Epidermal melanocyte (primary cell): ENCODE results near the gene HSF2BP.
A peak's percentile ranks its signal among the peaks of the same experiment; 100 is the strongest.
"Not testable (repeated sequence)": the region's sequence is repeated elsewhere in the genome, so short reads cannot be mapped to it uniquely, and the experiment has no call there.

Source experiments
- DNase-seq: peaks from one replicate; pipeline ENCODE4 v3.0.0; 2011; ENCODE audit warnings: low spot score; ENCODE audit not compliant: insufficient read length

The HSF2BP gene

GRCh38 chr21:43659136-43660000, at the start of gene HSF2BP, which contains the start of gene RRP1B:
TSS of gene HSF2BP (minus strand) at chr21:43659488. CDS start at chr21:43658096, 1,392 bp downstream.
TSS of gene RRP1B (plus strand) at chr21:43659560. CDS start at chr21:43659665, 105 bp downstream.
- DNase-seq, result peak; percentile 87

- no peak for DNase-seq
Measured at GRCh38 chr21:43708745-43709381, 49.6 kb upstream of the HSF2BP start.

- no peak for DNase-seq
Measured at GRCh38 chr21:43707462-43707861, 48.2 kb upstream of the HSF2BP start.

- DNase-seq, result no peak
Measured at GRCh38 chr21:43703035-43703880, 44.0 kb upstream of the HSF2BP start.

- DNase-seq, result no peak
Measured at GRCh38 chr21:43702785-43703034, 43.4 kb upstream of the HSF2BP start.

- no peak for DNase-seq
Measured at GRCh38 chr21:43701936-43702784, 42.9 kb upstream of the HSF2BP start.

GRCh38 chr21:43699933-43700599, 40.8 kb upstream of the HSF2BP start:
- DNase-seq, result no peak

GRCh38 chr21:43699492-43699777, 40.1 kb upstream of the HSF2BP start:
- DNase-seq, result not testable (repeated sequence)

DNA sequence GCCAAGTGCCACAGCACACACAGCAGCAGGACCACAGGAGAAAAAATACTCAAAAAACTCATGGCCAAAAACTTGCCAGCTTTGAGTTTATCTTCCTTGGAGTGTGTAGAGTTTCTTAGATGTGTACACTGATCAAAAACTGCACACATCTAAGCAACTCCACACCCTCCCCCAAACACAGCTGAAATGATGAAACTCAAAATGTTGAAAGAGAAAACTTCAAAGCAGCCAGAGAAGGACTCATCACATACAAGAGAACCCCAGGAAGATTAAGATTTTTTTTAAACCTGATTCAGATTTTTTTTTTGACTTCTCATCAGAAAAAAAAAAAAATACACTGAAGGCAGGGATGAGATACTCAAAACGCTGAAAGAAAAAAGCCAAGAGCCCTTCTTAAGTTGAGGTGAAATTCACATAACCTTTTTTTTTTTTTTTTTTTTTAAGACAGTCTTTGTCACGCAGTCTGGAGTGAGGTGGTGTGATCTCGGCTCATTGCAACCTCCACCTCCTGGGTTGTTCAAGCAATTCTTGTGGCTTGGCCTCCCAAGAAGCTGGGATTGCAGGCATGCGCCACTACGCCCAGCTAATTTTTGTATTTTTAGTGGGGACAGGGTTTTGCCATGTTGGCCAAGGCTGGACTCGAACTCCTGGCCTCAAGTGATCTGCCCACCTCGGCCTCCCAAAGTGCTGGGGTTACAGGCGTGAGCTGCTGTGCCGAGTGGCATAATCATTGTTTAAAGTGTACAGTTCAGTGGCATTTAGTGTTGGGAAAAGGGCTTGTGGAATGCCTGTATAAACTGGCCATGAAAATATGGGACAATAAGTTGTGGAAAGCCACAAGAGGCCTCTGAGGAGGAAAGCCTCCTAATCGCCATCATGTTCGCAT, 38.7 kb upstream of the HSF2BP start:
- DNase-seq, result no peak

DNA sequence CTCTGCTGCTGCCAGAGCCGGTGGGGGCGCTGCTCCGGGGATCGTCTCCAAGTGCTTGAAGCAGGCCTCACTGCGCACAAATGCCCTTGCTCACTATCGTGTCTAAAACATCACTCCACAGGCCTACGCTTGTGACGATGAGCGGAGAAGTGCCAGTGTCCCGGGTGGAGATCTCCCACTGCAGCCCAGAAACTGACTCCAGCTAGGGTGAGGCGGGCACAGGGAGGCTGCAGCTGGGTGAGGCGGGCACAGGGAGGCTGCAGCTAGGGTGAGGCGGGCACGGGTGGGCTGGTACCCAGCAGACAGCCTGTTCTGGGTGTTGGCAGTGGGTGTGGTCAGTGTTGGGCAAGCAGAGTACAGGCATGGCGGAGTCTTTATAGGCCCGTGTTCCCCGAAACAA, 36.9 kb upstream of the HSF2BP start:
- DNase-seq, result no peak

- DNase-seq, result no peak
Measured at GRCh38 chr21:43694437-43695079, 35.3 kb upstream of the HSF2BP start.

DNA sequence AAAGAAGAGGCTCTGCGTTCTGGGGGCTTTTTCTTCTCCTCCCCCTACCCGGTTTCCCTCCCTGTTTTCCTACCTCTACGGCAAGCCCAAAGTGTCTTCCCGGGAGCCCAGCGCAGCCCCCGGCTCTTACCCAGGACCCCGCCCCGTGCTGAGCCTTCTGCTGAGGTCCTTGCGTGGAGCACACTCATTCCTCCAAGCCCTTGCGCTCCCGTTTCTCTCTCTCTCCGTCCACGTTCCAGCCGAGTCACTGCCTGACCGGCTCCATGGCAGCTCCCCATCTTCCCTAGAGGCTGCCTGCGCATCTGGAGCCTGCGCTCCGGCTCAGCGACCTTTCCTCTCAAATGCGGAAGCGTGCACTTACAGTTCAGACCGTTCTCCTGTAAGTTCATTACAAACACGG, 34.7 kb upstream of the HSF2BP start:
- no peak for DNase-seq

- no peak for DNase-seq
Measured at GRCh38 chr21:43692949-43693348, 33.7 kb upstream of the HSF2BP start.

- DNase-seq, result no peak
Measured at GRCh38 chr21:43691801-43692200, 32.5 kb upstream of the HSF2BP start.

DNA sequence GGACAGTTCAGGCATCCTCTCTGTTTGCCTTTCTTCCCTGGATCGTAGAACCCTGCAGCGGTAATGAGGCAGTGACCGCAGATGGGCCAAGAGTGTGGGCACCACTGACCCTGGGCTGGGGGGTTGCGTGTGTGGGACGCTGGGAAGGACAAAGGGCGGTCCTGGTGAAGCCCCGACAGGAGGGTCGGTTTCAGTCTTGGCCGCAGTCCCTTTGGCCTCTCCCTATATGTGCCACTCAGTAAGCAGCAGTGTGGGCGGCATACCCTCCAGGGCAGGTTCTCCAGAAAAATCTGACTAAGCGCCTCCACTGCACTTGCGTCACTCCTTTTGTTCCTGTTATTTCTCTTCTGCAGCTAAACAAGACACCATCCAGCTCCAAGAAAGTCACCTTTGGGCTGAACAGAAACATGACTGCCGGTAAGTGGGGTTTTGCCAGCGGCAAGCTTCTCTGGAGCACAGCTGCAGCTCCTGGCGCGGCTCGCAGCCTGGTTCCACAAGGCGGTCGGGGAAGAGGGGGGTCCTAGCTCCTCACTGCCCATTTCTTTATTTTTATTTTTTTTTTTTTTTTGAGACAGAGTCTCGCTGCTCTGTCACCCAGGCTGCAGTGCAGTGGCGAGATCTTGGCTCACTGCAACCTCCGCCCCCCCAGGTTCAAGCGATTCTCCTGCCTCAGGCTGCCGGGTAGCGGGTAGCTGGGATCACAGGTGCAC, 32.0 kb upstream of the HSF2BP start:
- DNase-seq, result no peak

DNA sequence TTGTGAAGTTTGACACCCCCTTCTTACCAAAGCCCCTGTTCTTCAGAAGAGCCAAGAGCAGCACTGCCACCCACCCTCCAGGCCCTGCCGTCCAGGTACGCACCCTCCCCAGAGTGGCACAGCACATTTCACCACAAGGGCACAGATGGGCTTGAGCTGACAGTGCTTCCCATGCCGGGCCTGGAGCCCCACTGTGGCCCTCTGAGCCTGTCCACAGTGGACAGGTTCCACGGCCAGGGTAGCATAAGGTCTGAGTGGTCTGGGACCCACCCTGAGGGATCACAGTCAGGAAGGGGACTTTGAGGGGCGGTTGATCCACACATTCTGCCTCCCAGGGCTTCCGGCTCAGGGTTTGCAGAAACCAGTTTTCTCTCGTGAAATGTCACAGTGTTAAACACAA, 31.1 kb upstream of the HSF2BP start:
- no peak for DNase-seq

- DNase-seq, result no peak
Measured at GRCh38 chr21:43689556-43690337, 30.5 kb upstream of the HSF2BP start.

DNA sequence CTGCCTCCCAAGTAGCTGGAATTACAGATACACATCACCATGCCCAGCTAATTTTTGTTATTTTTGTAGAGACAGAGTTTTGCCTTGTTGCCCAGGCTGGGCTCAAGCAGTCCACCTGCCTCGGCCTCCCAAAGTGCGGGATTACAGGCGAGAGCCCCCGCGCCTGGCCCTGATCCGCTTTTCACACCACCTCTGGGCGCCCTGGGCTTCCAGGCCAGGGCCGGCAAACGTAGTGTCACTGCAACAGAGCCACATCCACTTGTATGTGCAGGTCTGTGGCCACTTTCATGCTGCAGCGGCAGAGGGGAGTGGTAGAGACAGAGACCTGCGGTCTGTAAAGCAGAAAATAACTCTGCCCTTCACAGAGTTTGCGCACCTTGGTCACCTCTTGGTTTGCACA, 29.6 kb upstream of the HSF2BP start:
- no peak for DNase-seq
